Measurements from ENCODE around the gene ACP4. TPM values are rescaled to one million over a fixed set of nuclear protein-coding genes. Genes with fewer than 3 reads are reported as not detected.

ACP4 gene, protein sequence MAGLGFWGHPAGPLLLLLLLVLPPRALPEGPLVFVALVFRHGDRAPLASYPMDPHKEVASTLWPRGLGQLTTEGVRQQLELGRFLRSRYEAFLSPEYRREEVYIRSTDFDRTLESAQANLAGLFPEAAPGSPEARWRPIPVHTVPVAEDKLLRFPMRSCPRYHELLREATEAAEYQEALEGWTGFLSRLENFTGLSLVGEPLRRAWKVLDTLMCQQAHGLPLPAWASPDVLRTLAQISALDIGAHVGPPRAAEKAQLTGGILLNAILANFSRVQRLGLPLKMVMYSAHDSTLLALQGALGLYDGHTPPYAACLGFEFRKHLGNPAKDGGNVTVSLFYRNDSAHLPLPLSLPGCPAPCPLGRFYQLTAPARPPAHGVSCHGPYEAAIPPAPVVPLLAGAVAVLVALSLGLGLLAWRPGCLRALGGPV
- not detected in 2 replicates for total RNA-seq (2022)
- percentile 11 among the genes with signal in this experiment for Bru-seq, nascent RNA
- not detected for BruChase-seq, experiment 1, labeled RNA remaining after a 2-hour chase
- BruChase-seq, experiment 2, labeled RNA remaining after a 6-hour chase, result not detected
- long read RNA-seq, result 0 reads

DNA sequence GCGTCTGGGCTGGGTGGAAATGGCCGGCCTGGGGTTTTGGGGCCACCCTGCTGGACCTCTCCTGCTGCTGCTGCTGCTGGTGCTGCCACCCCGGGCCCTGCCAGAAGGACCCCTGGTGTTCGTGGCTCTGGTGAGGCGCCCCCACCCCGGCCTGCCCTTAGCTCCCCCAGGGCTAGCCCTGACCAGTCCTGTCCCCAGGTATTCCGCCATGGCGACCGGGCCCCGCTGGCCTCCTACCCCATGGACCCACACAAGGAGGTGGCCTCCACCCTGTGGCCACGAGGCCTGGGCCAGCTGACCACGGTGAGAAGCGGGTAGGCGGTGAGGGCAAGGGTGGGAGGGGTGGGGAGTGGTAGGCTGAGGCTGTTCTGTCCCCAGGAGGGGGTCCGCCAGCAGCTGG, at the start of gene ACP4:
Gene ACP4, plus strand, starts transcription at position 20 of the 400 bp plus-strand sequence. Its CDS starts 0 bp downstream, at position 20.
- Histone ChIP-seq H3K4me3 (ENCODE audit: low read depth, low read length) (no peak within 1 kb of the TSS), H3K9me3 (no peaks in the 10 kb centered on the region), H3K27me3 (replicated peaks; ENCODE audit: control insufficient read depth, insufficient read depth, low read length) (no peaks in the 10 kb centered on the region), H3K36me3 (ENCODE audit: control insufficient read depth, insufficient read depth, low read length) (no peaks in the 10 kb centered on the region), H3K4me1 (no peaks in the 10 kb centered on the region)
- peaks cover 7% of the 10 kb centered on the region for H3K4me1 Mint-ChIP-seq (ENCODE audit: low read depth, unreplicated experiment)
- H3K27me3 Mint-ChIP-seq (ENCODE audit: insufficient read depth, unreplicated experiment), result peaks cover 7% of the 10 kb centered on the region
- peaks cover 72% of the 10 kb centered on the region for H3K36me3 Mint-ChIP-seq (ENCODE audit: insufficient read depth, unreplicated experiment)
- no peaks in the 10 kb centered on the region for H3K9me3 Mint-ChIP-seq (ENCODE audit: unreplicated experiment)
- BruUV-seq (replicated peaks), result no TSS peak
- TF ChIP-seq, protein P1, sequence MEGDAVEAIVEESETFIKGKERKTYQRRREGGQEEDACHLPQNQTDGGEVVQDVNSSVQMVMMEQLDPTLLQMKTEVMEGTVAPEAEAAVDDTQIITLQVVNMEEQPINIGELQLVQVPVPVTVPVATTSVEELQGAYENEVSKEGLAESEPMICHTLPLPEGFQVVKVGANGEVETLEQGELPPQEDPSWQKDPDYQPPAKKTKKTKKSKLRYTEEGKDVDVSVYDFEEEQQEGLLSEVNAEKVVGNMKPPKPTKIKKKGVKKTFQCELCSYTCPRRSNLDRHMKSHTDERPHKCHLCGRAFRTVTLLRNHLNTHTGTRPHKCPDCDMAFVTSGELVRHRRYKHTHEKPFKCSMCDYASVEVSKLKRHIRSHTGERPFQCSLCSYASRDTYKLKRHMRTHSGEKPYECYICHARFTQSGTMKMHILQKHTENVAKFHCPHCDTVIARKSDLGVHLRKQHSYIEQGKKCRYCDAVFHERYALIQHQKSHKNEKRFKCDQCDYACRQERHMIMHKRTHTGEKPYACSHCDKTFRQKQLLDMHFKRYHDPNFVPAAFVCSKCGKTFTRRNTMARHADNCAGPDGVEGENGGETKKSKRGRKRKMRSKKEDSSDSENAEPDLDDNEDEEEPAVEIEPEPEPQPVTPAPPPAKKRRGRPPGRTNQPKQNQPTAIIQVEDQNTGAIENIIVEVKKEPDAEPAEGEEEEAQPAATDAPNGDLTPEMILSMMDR (IDR thresholded peaks at IDR 0.05; ENCODE audit: insufficient read depth in 1 of 2, low read depth in 1 of 2, low read length in 1 of 2, severe bottlenecking in 1 of 2, unreplicated experiment in 1 of 2), result no peak
- peak within 1 kb of the TSS; percentile 20 for H3K4me3 Mint-ChIP-seq (ENCODE audit: unreplicated experiment)
- DNase-seq, result no peak
- ChIA-PET CTCF (interaction anchor here (1.0 kb wide), 1 partner anchor 65 kb away, joined by 11 read pairs; no protein-coding TSS in a partner anchor), POLR2A (no interaction called here)
- H3K27ac Mint-ChIP-seq (ENCODE audit: unreplicated experiment), result peak within 1 kb of the TSS; percentile 36
- intact Hi-C loops (cut with micrococcal nuclease; ENCODE audit: unreplicated experiment), result no loop called here

DNA sequence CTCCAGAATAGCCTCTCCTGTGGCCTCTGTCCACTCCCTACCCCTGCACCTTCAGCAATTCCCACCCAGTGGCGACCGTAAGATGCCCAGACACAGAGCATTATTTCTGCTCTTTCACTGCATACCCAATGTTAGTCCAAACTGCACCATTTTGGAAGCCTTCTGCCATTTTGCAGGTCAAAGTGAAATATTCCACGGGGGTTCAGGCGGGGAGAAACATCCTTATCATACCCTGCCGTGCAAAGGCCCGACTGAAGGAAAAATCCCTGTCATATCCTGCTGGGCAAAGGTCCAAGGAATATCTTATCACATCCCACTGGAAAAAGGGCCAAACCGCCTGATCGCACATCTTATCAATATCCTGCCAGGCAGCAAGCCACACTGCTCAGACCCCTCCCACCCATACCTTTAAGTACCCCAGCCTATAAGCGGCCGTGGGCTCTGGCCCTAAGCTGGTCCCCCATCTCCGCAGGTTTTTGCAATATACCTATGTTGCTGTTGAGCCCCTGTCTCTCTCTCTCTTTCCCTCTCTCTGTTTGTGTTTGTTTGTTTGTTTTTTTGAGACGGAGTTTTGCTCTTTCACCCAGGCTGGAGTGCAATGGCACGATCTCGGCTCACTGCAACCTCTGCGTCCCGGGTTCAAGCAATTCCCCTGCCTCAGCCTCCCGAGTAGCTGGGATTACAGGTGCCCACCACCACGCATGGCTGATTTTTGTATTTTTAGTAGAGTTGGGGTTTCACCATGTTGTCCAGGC, 48.9 kb upstream of the ACP4 start:
- Mint-ChIP-seq H3K27ac (ENCODE audit: unreplicated experiment) (no peak overlapping the region), H3K36me3 (ENCODE audit: insufficient read depth, unreplicated experiment) (no peaks in the 10 kb centered on the region), H3K4me3 (ENCODE audit: unreplicated experiment) (no peak overlapping the region), H3K27me3 (ENCODE audit: insufficient read depth, unreplicated experiment) (peaks cover 17% of the 10 kb centered on the region), H3K4me1 (ENCODE audit: low read depth, unreplicated experiment) (no peaks in the 10 kb centered on the region), H3K9me3 (ENCODE audit: unreplicated experiment) (no peaks in the 10 kb centered on the region)
- intact Hi-C loops (cut with micrococcal nuclease; ENCODE audit: unreplicated experiment), result no loop called here
- BruUV-seq (replicated peaks), result no TSS peak
- Histone ChIP-seq H3K4me1 (0 out of 2 replicates have a peak, but pooled peaks cover 5% of the 10 kb centered on the region), H3K4me3 (ENCODE audit: low read depth, low read length) (no peak overlapping the region), H3K9me3 (no peaks in the 10 kb centered on the region), H3K27me3 (replicated peaks; ENCODE audit: control insufficient read depth, insufficient read depth, low read length) (no peaks in the 10 kb centered on the region; the same call in 1 of the 2 replicates), H3K36me3 (ENCODE audit: control insufficient read depth, insufficient read depth, low read length) (no peaks in the 10 kb centered on the region)
- no peak for DNase-seq
- ChIA-PET CTCF (no interaction called here), POLR2A (no interaction called here)
- TF ChIP-seq, protein P1 (IDR thresholded peaks at IDR 0.05; ENCODE audit: insufficient read depth in 1 of 2, low read depth in 1 of 2, low read length in 1 of 2, severe bottlenecking in 1 of 2, unreplicated experiment in 1 of 2), result no peak

DNA sequence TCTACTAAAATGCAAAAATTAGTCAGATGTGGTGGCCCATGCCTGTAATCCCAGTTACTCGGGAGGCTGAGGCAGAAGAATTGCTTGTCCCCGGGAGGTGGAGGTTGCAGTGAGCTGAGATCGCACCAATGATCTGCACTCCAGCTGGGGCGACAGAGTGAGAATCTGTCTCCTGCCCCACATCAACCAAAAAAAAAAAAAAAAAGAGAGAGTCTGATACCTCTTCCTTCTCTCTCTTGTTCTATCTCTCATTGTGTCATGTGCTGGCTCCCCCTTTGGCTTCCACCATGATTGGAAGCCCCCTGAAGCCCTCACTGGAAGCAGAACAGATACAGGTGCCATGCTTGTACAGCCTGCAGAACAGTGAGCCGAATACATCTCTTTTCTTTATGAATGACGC, 46.7 kb upstream of the ACP4 start:
- H3K9me3 Mint-ChIP-seq (ENCODE audit: unreplicated experiment), result no peaks in the 10 kb centered on the region
- no peaks in the 10 kb centered on the region for H3K36me3 ChIP-seq (ENCODE audit: control insufficient read depth, insufficient read depth, low read length)
- H3K4me1 ChIP-seq, result 0 out of 2 replicates have a peak, but pooled peaks cover 5% of the 10 kb centered on the region
- DNase-seq, result no peak
- H3K9me3 ChIP-seq, result no peaks in the 10 kb centered on the region
- H3K4me1 Mint-ChIP-seq (ENCODE audit: low read depth, unreplicated experiment), result no peaks in the 10 kb centered on the region
- no peak overlapping the region for H3K27ac Mint-ChIP-seq (ENCODE audit: unreplicated experiment)
- no peaks in the 10 kb centered on the region; the same call in 1 of the 2 replicates for H3K27me3 ChIP-seq (replicated peaks; ENCODE audit: control insufficient read depth, insufficient read depth, low read length)
- CTCF ChIA-PET, result interaction anchor here (0.6 kb wide), 1 partner anchor 131 kb away, joined by 3 read pairs; no protein-coding TSS in a partner anchor
- POLR2A ChIA-PET, result no interaction called here
- H3K27me3 Mint-ChIP-seq (ENCODE audit: insufficient read depth, unreplicated experiment), result peaks cover 10% of the 10 kb centered on the region
- no peak overlapping the region for H3K4me3 Mint-ChIP-seq (ENCODE audit: unreplicated experiment)
- TF ChIP-seq, protein P1 (IDR thresholded peaks at IDR 0.05; ENCODE audit: insufficient read depth in 1 of 2, low read depth in 1 of 2, low read length in 1 of 2, severe bottlenecking in 1 of 2, unreplicated experiment in 1 of 2), result no peak
- no peak overlapping the region for H3K4me3 ChIP-seq (ENCODE audit: low read depth, low read length)
- no TSS peak for BruUV-seq (replicated peaks)
- intact Hi-C loops (cut with micrococcal nuclease; ENCODE audit: unreplicated experiment), result no loop called here
- no peaks in the 10 kb centered on the region for H3K36me3 Mint-ChIP-seq (ENCODE audit: insufficient read depth, unreplicated experiment)

All from Caco-2 (cell line).